H9 (cell line): ENCODE data around the gene ABCC2. TPM values are rescaled to one million over a fixed set of nuclear protein-coding genes. Genes with fewer than 3 reads are reported as not detected.

ENCODE experiments used
- DNase-seq: peaks from one replicate; pipeline ENCODE4 v3.0.0-alpha.2; 2017
- H2AFZ ChIP-seq: one replicate; pipeline ENCODE4 v1.6.1; 2013; ENCODE audit warnings: mild to moderate bottlenecking, low read length, control low read depth, moderate library complexity
- H2AK5ac ChIP-seq: 2 replicates; pipeline ENCODE4 v1.6.1; 2013; ENCODE audit warnings: low read length, control low read depth, mixed read lengths; ENCODE audit not compliant: insufficient read length
- H2BK120ac ChIP-seq: one replicate; pipeline ENCODE4 v1.6.1; 2013; ENCODE audit warnings: low read depth, mild to moderate bottlenecking, low read length, control low read depth, inconsistent platforms; ENCODE audit not compliant: poor library complexity, severe bottlenecking
- H2BK12ac ChIP-seq: 2 replicates; pipeline ENCODE4 v1.6.1; 2013; ENCODE audit warnings: low read length, control low read depth, mixed read lengths, low read depth; ENCODE audit not compliant: insufficient read length
- H2BK15ac ChIP-seq: 2 replicates; pipeline ENCODE4 v1.6.1; 2013; ENCODE audit warnings: low read depth, low read length, control low read depth
- H2BK20ac ChIP-seq: one replicate; pipeline ENCODE4 v1.6.1; 2013; ENCODE audit warnings: low read depth, mild to moderate bottlenecking, low read length, control low read depth, inconsistent platforms; ENCODE audit not compliant: poor library complexity, severe bottlenecking
- H2BK5ac ChIP-seq: 2 replicates; pipeline ENCODE4 v1.6.1; 2013; ENCODE audit warnings: low read length, control low read depth, mixed read lengths; ENCODE audit not compliant: insufficient read length
- H3K14ac ChIP-seq: 2 replicates; pipeline ENCODE4 v1.6.1; 2013; ENCODE audit warnings: low read length, control low read depth; ENCODE audit not compliant: insufficient read depth
- H3K18ac ChIP-seq: 2 replicates; pipeline ENCODE4 v1.6.1; 2013; ENCODE audit warnings: low read depth, mild to moderate bottlenecking, mixed read lengths, low read length, control low read depth; ENCODE audit not compliant: insufficient read length
- H3K23ac ChIP-seq: 2 replicates; pipeline ENCODE4 v1.6.1; 2013; ENCODE audit warnings: low read length, control low read depth, mixed read lengths, low read depth; ENCODE audit not compliant: insufficient read length
- H3K23me2 ChIP-seq: 2 replicates; pipeline ENCODE4 v1.6.1; 2013; ENCODE audit warnings: low read depth, mild to moderate bottlenecking, mixed read lengths, low read length, control low read depth; ENCODE audit not compliant: insufficient read length, poor library complexity, severe bottlenecking
- H3K27ac ChIP-seq: 2 replicates; pipeline ENCODE4 v1.5.1; 2013; ENCODE audit warnings: low read length, control low read depth, mixed read lengths, low read depth; ENCODE audit not compliant: insufficient read length
- H3K27me3 ChIP-seq: 2 replicates; pipeline ENCODE4 v1.6.1; 2013; ENCODE audit warnings: low read length, control low read depth, inconsistent platforms; ENCODE audit not compliant: insufficient read depth
- H3K4ac ChIP-seq: 2 replicates; pipeline ENCODE4 v1.6.1; 2013; ENCODE audit warnings: low read depth, mild to moderate bottlenecking, control low read depth, inconsistent platforms, low read length, moderate library complexity
- H3K4me1 ChIP-seq: 2 replicates; pipeline ENCODE4 v1.6.1; 2013; ENCODE audit warnings: low read length, control low read depth, inconsistent platforms; ENCODE audit not compliant: insufficient read depth
- H3K4me2 ChIP-seq: 2 replicates; pipeline ENCODE4 v1.6.1; 2013; ENCODE audit warnings: low read length, control low read depth, mixed read lengths; ENCODE audit not compliant: insufficient read length, insufficient read depth
- H3K56ac ChIP-seq: 2 replicates; pipeline ENCODE4 v1.6.1; 2013; ENCODE audit warnings: low read depth, mild to moderate bottlenecking, mixed read lengths, low read length, control low read depth; ENCODE audit not compliant: insufficient read length
- H3K79me1 ChIP-seq: 2 replicates; pipeline ENCODE4 v1.6.1; 2013; ENCODE audit warnings: low read depth, mild to moderate bottlenecking, moderate library complexity, low read length, control low read depth, inconsistent platforms; ENCODE audit not compliant: insufficient read depth, poor library complexity, severe bottlenecking
- H3K79me2 ChIP-seq: 2 replicates; pipeline ENCODE4 v1.6.1; 2013; ENCODE audit warnings: low read length, control low read depth, inconsistent platforms; ENCODE audit not compliant: insufficient read depth
- H3K9ac ChIP-seq: 2 replicates; pipeline ENCODE4 v1.6.1; 2013; ENCODE audit warnings: low read length, control low read depth, mixed read lengths; ENCODE audit not compliant: insufficient read length; ENCODE audit errors: extremely low read depth
- H3K9me3 ChIP-seq: one replicate; pipeline ENCODE4 v1.6.1; 2013; ENCODE audit warnings: low read depth, low read length, inconsistent platforms; ENCODE audit not compliant: control insufficient read depth
- H3T11ph ChIP-seq: one replicate; pipeline ENCODE4 v1.6.1; 2013; ENCODE audit warnings: mild to moderate bottlenecking, low read length, control low read depth, inconsistent platforms
- H4K20me1 ChIP-seq: one replicate; pipeline ENCODE4 v1.6.1; 2013; ENCODE audit not compliant: control insufficient read depth, insufficient read length, insufficient read depth
- H4K5ac ChIP-seq: 2 replicates; pipeline ENCODE4 v1.6.1; 2013; ENCODE audit warnings: low read depth, mild to moderate bottlenecking, mixed read lengths, low read length, control low read depth; ENCODE audit not compliant: insufficient read length
- H4K8ac ChIP-seq: replicated peaks from 2 replicates; pipeline ENCODE4 v1.6.1; 2013; ENCODE audit warnings: low read length, control low read depth, mixed read lengths, low read depth; ENCODE audit not compliant: insufficient read length
- H4K91ac ChIP-seq: 2 replicates; pipeline ENCODE4 v1.6.1; 2013; ENCODE audit warnings: low read depth, mild to moderate bottlenecking, moderate library complexity, mixed read lengths, low read length, control low read depth; ENCODE audit not compliant: insufficient read length
- H3K27ac Mint-ChIP-seq, 3 experiments: 2 replicates in 2 of 3; 3 replicates in 1 of 3; pipeline ENCODE4 v1.8.0; 2020 to 2021; ENCODE audit warnings: mixed read lengths in 3 of 3, mild to moderate bottlenecking in 1 of 3, moderate library complexity in 1 of 3
- H3K27me3 Mint-ChIP-seq: 2 replicates; pipeline ENCODE4 v1.8.0; 2021; ENCODE audit warnings: low read depth, mild to moderate bottlenecking, moderate library complexity, mixed read lengths
- H3K36me3 Mint-ChIP-seq, 3 experiments: 2 replicates in 2 of 3; 3 replicates in 1 of 3; pipeline ENCODE4 v1.8.0; 2020 to 2021; ENCODE audit warnings: low read depth in 3 of 3, mixed read lengths in 3 of 3; ENCODE audit not compliant: insufficient read depth in 1 of 3
- H3K4me1 Mint-ChIP-seq, 2 experiments: 2 replicates each; pipeline ENCODE4 v1.8.0; 2020; ENCODE audit warnings: mixed read lengths in 2 of 2
- H3K4me3 Mint-ChIP-seq, 2 experiments: 2 replicates in 1 of 2; 3 replicates in 1 of 2; pipeline ENCODE4 v1.8.0; 2020 to 2021; ENCODE audit warnings: mild to moderate bottlenecking in 2 of 2, mixed read lengths in 2 of 2, moderate library complexity in 1 of 2
- H3K9me3 Mint-ChIP-seq, 2 experiments: 2 replicates in 1 of 2; 3 replicates in 1 of 2; pipeline ENCODE4 v1.8.0; 2020; ENCODE audit warnings: mild to moderate bottlenecking in 2 of 2, mixed read lengths in 2 of 2, moderate library complexity in 1 of 2
- CTCF ChIP-seq: fragments of 200-600 bp; sonication (generic); conservative IDR thresholded peaks from 3 replicates; pipeline ENCODE4 v1.8.0; 2021; ENCODE audit warnings: antibody characterized with exemption, mild to moderate bottlenecking
- WGBS: extraction: QIAGEN DNeasy Blood & Tissue Kit; methylation state at CpG from one replicate; pipeline ENCODE4 v1.1.7; 2013; ENCODE audit warnings: missing lambda C conversion rate, low lambda C conversion rate, mixed read lengths; ENCODE audit not compliant: insufficient read length; ENCODE audit errors: extremely low coverage; 5-methylcytosine and 5-hydroxymethylcytosine counted together
- total RNA-seq: library from RNA; stranded (reverse); gene quantifications from 2 replicates; pipeline ENCODE4 v1.2.1, GENCODE V29; 2021

Gene ABCC2
- total RNA-seq, 1 experiment from 2014 or later = 0.68 TPM

DNA sequence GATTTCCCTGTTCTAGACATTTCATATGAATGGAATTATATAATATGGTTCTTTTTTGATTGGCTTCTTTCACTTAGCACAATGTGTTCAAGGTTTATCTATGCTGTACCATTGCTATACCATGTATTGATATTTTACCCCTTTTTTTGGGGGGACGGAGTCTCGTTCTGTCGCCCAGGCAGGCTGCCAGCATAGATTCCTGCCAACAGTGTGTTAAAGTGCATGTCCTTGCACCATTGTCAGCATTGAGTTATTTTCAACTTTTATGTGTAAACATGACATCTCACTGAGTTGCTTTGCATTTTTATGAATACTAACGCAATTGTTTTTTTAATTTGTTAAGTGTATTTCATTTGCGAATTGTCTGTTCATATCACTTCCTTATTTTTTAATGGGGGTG, 4.9 kb downstream of the ABCC2 start:
- no peak overlapping the region for H2BK15ac ChIP-seq
- peaks cover 4% of the 10 kb centered on the region; the same call in 1 of the 2 replicates for H3K27me3 Mint-ChIP-seq
- H2AK5ac ChIP-seq = no peak overlapping the region
- H3T11ph ChIP-seq = no peak overlapping the region
- H4K5ac ChIP-seq = no peak overlapping the region
- no peaks in the 10 kb centered on the region for H3K9me3 ChIP-seq
- peaks cover 0 to 3% of the 10 kb centered on the region in 2 experiments; a peak in 2 of 5 replicates for H3K9me3 Mint-ChIP-seq
- no peak overlapping the region for H4K91ac ChIP-seq
- no peaks in the 10 kb centered on the region for H4K20me1 ChIP-seq
- H3K27ac ChIP-seq = no peak overlapping the region
- H3K23me2 ChIP-seq = no peaks in the 10 kb centered on the region
- H2BK20ac ChIP-seq = no peak overlapping the region
- H3K27ac Mint-ChIP-seq = no peak overlapping the region
- no peak overlapping the region for H2AFZ ChIP-seq
- DNase-seq = no peak
- H3K23ac ChIP-seq = no peak overlapping the region
- no peak overlapping the region for H2BK5ac ChIP-seq
- no peaks in the 10 kb centered on the region for H3K36me3 Mint-ChIP-seq
- H3K79me2 ChIP-seq = no peaks in the 10 kb centered on the region
- H3K18ac ChIP-seq = no peak overlapping the region
- H4K8ac ChIP-seq = no peak overlapping the region
- no peaks in the 10 kb centered on the region for H3K79me1 ChIP-seq
- no peaks in the 10 kb centered on the region for H3K27me3 ChIP-seq
- H3K9ac ChIP-seq = no peak overlapping the region
- H3K4me2 ChIP-seq = no peak overlapping the region
- TF ChIP-seq CTCF = no peak
- no peak overlapping the region for H3K56ac ChIP-seq
- H2BK12ac ChIP-seq = no peak overlapping the region
- H3K14ac ChIP-seq = no peak overlapping the region
- H3K4me1 Mint-ChIP-seq = peaks cover 20% of the 10 kb centered on the region in 2 experiments
- no CpG with 5 or more reads among the region's 5 CpGs for WGBS
- no peak overlapping the region for H3K4me3 Mint-ChIP-seq
- H3K4me1 ChIP-seq = peaks cover 6% of the 10 kb centered on the region
- no peak overlapping the region for H3K4ac ChIP-seq
- H2BK120ac ChIP-seq = no peak overlapping the region
